Skin epidermis (tissue), 12 donors: Measurements from ENCODE around the gene ARSA.
"Not testable (repeated sequence)": the region's sequence is repeated elsewhere in the genome, so short reads cannot be mapped to it uniquely, and the experiment has no call there.

Experiments
- H3K27ac ChIP-seq, 21 experiments: fragments of 200-600 bp; sonication (generic) in 11 of 21; one replicate each; pipeline ENCODE4 v1.5.0; 2020; ENCODE audit warnings: mild to moderate bottlenecking in 3 of 21, inconsistent platforms in 2 of 21, moderate library complexity in 2 of 21
- H3K4me3 ChIP-seq, 7 experiments: fragments of 200-600 bp; sonication (generic) in 2 of 7; one replicate each; pipeline ENCODE4 v1.5.0; 2020; ENCODE audit warnings: inconsistent platforms in 2 of 7, mild to moderate bottlenecking in 2 of 7, moderate library complexity in 1 of 7

The ARSA gene

DNA sequence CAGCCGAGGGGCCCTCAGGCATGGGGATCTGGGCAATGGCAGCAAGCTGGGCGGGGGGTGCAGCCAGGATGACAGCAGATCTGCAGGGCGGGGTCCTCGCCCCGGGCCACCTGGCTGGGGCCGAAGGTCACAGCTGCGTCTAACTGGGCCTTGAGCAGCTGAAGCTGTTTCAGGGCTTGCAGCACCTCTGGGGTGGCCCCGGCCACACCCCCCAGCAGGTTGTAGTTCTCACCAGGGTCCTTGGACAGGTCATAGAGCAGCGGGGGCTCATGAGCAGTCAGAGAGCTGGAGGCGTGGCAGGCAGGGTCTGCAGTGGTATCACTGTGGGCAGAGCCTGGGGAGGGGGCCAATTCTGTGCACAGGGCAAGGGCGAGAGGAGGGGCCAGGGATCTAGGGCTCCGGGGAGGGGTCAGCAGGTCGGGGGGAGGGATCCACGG is 2.8 kb downstream of the ARSA start:
- Histone ChIP-seq H3K4me3 (no peak overlapping the region), H3K27ac (no peak overlapping the region)

DNA sequence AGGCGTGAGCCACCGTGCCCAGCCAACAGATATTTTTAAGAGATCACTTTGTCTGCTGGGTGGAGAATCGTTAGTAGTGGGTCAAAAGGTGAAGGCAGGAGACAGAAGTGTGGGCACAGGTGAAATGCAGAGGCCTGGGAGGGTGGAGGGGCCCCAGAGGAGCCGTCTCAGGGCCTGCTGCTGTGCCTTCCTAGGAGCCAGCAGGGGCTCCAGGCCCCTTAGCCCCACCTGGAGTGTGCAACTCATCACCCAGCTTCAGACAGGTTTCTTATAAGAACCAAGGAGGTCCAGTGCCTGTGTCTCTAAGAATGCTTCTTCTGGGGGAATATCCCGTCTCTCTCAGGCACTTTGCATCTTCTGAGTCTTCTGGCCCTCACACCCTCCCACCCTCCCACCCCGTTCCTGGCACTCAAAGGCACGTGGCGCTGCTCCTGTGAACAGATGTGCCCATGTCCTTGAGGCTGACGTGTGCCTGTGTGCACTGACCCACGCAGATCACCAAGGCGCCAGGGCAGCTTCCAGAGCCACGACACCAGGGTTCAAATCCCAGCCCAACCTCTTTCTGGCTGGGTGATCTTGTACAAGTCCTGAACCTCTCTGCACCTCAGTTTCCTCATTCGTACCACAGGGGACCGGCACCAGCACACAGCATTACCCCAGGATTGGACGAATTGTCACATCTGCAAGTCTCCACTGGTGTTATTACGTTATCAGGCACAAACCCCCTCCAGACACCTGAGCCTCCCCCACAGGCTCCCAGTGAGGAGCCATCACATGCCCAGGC is 3.4 kb downstream of the ARSA start:
- Histone ChIP-seq H3K4me3 (no peak overlapping the region), H3K27ac (no peak overlapping the region)

DNA sequence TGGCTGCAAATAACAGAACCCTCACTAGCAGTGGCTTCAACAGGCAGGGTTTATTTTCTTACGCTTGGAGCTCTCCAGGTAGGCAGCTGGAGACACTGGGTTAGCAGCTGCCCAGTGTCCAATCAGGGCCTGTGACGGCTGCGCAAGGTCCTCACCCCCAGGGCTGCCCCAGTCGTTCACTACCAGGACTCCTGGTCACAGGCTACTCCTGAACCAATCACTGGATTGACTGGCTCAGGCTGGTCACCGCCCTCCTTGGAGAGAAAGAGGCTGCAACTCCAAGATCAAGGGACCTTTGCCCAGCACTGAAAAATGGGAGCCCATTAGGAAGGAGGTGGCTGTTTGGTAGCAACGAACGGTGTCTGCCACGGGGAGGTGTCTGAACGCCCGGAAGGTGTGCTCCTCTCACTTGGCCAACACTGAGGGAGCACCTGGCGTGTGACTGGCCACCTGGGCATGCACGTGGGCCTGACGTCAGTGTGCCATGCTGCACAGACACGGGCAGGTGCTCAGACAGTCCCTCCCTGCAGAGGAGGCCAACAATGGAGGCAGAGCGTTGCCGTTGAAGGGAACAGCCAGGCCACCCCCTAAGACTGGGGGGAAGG is 5.1 kb downstream of the ARSA start:
- Histone ChIP-seq H3K4me3 (no peak overlapping the region), H3K27ac (peak overlapping the region in 18 of 21 experiments; percentile 48 to 93 (median 70))

DNA sequence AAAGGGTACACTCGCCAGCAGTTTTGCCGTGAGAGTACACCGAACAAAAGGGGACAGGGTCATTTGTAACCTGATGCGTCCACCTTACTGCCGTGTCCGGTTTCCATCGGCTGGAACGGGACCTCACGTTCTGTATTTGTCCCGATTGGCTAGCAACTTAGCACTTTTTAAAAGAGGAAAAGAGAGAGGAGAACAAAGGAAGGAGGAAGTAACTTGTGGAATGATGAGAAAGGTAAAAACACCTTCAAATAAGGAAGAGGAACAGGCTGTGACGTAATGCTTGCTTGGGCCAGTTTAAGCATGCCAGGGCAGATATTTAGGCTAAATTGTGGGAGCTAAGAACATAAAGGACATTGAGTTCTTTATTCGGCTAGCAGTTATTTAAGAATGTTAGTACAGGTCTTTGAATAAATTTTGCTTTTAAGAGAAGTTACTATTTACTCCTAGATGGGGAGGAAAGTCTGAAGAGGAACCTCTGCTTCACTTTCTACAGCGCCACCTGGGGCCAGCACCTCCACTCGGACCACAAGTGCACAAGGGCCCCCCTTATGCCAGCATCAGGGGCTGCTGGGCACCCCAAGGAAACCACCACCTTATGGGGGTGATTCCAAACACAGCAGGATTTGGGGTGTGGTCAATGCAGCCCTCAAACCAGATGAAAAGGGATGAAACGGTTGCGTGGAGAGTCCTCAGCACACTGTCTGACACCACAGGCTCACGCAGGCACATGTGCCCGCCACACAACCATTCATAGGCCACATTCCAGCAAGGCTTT is 5.8 kb downstream of the ARSA start:
- Histone ChIP-seq H3K27ac (peak overlapping the region in 19 of 21 experiments; percentile 41 to 93 (median 70)), H3K4me3 (peak overlapping the region in 5 of 7 experiments; percentile 11 to 35 (median 21))

DNA sequence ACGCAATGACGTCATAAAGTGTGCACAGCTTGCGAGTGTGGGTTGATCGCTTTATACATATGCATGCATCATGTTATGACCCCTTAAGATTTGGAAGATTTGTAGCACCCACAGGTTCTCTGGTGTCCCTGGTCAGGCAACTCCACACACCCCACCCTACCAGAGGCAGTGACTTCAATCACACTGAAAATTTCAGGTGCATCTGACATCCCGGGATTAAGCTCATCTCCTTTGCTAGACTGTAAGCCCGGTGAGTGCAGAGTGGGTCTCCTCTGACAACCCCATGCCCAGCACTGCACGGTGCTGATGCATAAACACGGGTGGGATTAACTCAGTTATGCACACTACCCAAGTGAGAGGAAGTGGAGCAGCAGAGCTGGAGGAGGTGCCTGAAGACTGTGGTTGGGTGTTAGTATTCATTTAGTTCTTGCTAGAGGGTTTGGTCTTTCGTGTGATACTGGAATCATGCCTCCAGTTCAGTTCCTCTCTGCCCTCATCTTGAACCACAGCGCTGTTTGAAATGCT is 6.5 kb downstream of the ARSA start:
- H3K27ac ChIP-seq, result peak overlapping the region in 19 of 21 experiments; percentile 41 to 93 (median 69)

DNA sequence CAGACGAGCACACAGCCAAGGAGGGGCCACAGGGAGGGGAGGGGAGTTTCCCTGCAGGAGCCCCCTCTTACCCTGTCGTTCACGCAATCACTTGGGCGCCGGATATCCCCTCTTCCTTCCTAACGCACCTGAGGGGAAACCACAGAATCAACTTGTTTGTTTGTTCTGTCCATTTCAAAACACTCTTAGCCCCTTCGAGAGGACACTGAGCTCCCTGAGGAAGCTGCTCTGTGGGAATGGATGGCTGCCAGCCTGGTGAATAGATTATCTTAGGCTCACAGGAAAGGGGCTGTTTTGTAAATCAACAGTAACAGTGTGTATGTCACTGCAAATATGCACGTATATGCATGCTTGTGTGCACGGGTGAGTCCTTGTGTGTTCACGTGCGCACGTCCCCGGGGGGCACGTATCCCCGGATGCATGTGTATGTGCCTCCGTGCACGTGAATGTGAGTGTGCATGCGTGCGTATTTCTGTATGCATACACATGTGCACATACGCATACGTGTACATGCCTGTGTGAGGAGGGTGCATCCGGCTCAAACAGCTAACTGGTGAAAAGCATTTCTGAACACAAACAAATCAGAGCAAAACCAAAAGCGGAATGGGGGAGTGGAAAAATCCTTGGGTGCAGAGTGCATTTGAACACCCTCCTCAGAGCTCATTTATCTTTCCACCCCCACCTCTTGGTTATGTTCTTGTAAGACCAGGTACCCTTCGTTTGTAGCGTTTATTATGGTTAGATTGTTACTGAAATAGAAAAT is 7.2 kb downstream of the ARSA start:
- Histone ChIP-seq H3K4me3 (peak overlapping the region; percentile 5 to 35 (median 20)), H3K27ac (peak overlapping the region in 12 of 21 experiments; percentile 25 to 93 (median 80))

More for the DNA sequence above, 6.5 kb downstream of the ARSA start:
- H3K4me3 ChIP-seq, result peak overlapping the region; percentile 5 to 35 (median 21)

DNA sequence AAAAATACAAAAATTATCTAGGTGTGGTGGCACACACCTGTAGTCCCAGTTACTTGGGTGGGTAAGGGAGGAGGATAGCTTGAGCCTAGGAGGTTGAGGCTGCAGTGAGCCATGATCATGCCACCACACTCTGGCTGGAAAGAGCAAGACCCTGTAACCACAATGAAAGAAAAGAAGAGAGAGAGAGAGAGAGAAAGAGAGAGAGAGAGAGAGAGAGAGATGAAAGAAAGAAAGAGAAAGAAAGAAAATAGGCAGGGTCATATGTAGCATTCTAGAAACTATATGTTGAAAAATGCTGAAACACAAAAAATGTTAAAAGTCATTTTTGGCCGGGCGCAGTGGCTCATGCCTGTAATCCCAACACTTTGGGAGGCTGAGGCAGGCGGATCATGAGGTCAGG is 13.7 kb downstream of the ARSA start:
- H3K27ac ChIP-seq, H3K4me3 ChIP-seq: not testable (repeated sequence)

DNA sequence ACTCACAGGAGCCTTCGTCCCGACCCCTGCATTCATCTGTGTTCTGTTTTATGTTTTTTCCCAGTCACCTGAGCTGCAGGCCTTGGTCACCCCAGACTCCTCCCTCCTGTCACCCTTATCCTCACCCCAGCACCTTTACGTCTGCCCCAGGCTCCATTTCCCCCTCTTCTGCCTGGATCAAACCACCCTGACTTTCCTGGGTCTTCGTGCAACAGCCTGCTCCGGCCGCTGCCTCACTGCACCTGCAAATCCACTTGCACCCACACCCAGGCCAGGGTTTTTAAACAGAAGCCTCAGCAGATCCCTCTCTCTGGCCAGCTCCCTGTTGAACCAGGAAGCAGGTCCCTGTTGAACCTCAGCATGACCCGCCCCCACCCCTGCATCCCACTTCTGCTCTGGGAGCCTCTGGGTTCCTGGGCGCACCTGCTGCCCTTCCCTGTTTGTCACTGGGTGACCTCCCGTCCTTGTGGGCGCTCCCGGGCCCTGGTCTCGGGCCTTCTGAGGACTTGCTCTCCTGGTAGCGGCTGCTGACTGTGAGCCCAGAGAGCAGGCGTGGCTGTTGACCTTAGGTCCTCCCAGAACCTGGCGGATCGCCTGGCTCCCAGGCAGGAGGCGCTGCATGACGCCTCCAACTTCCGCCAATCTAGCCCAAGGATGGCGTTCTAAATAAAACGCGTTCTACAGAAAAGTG is 14.5 kb downstream of the ARSA start:
- H3K27ac ChIP-seq, result no peak overlapping the region
- H3K4me3 ChIP-seq, result no peak overlapping the region

DNA sequence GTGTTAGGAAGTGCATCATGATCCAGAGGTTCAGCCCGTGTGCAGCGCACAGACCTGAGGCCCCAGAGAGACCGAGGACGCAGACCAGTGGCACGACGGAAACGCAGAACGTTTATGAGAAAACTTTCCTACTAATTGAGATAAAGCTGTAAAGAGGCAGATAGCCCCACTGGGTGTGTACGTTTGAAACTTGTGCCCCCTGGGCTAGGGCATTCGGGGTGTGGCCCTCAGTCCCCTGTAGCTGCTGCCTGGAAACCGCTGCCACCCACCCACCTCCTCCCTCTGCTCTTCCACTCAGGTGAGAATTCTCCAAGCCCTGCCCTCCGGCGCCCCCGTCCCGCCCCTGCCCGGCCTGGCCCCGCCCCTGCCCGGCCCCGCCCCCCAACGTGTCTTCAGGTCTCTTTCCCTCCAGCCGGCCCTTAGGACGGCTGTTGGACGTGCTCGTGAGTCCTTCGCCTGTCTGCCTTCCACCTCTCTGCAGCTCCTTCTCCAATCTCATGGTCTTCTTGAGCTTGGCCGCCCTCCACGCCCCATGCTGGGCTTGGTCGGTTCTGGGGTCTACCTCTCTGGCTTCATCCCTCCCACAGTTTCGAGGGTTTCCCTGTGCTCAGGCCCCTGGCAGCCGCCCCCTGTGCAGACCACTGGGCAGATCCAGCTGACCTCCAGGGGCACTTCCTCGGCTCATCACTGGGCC is 15.3 kb downstream of the ARSA start:
- H3K27ac ChIP-seq, result no peak overlapping the region

DNA sequence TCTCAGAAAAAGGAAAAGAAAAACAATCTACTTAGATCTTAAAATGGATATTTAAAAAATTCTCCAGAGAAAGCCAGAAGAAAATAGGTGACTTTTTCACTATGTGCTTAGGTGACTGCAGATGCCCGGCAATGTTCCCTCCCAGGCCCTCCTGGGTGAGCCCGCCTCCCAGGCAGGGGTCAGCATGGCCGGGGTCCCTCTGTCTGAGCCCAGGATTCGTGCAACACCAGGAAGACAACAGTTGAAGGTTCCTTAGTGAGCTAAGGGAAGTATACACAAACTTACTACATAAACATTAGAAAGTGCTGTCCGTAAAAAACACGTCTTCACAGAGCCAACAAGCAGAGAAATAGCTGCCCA is 15.8 kb downstream of the ARSA start:
- Histone ChIP-seq H3K27ac (no peak overlapping the region), H3K4me3 (no peak overlapping the region)

More for the DNA sequence above, 15.3 kb downstream of the ARSA start:
- no peak overlapping the region for H3K4me3 ChIP-seq

DNA sequence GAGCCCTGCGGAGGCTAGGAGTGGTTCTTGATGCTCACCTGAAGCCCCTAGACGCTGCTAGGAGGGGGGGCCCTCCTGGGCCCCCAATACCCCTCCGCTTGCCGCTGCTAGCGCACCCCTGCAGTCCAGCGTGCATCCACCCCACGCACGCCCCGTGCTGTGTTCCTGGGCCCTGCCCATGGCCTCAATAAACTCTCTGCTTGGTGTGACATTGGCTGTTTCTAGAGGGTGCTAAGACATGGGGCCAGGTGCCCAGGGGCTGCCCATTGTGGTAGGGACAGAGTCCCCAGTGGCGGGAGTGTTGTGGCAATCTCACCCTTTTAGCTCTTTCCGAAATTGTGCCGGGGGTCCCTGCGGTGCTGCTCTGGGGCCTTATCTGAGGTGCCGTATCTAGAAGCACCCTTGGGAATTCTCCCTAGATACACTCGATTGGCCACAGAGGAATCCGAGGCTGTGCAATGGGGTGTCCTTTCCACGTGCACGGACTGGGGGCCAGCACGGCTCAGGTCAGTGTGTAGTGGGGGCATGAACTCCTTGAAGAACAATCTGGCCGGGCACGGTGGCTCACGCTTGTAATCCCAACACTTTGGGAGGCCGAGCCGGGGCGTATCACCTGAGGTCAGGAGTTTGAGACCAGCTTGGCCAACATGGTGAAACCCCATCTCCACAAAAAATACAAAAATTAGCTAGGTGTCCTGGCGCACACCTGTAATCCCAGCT is 16.5 kb downstream of the ARSA start:
- Histone ChIP-seq H3K27ac (no peak overlapping the region), H3K4me3 (no peak overlapping the region)

DNA sequence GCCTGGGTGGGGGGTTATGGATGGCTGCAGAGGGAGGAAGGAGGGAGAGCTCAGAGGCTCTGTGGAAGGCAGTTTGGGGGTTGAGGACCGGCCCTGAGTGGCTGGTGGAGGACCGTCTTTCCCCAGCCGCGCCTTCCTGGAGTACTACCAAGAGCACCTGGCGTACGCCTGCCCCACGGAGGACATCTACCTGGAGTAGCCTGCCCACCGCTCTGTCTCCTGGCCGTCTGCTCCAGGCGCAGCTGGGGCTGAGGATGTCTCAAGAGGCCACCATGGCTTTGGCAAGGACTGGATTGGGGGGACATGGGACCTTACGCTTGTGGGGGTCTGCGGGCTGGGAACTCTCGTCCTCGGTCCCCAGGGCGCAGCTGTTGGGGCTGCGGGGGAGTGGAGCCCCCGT is 17.4 kb downstream of the ARSA start:
- Histone ChIP-seq H3K4me3 (no peak overlapping the region), H3K27ac (no peak overlapping the region)

DNA sequence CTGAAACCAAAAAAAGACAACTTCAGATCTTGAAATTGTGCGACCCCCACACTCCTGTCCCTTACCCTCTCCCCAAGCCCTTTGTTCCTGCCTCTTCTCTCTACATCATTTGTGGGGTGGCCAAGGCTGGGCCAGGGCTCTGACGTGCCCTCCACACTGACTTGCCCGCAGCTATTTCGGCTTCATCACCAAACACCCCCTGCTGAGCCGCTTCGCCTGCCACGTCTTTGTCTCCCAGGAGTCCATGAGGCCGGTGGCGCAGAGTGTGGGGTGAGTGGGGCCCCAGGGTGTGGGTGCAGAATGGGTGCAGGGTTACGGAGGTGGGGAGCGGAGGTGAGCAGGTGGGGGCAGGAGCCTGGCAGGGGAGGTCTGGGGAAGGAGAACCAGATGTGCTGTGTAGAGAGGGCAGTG is 17.9 kb downstream of the ARSA start:
- Histone ChIP-seq H3K27ac (no peak overlapping the region), H3K4me3 (no peak overlapping the region)

DNA sequence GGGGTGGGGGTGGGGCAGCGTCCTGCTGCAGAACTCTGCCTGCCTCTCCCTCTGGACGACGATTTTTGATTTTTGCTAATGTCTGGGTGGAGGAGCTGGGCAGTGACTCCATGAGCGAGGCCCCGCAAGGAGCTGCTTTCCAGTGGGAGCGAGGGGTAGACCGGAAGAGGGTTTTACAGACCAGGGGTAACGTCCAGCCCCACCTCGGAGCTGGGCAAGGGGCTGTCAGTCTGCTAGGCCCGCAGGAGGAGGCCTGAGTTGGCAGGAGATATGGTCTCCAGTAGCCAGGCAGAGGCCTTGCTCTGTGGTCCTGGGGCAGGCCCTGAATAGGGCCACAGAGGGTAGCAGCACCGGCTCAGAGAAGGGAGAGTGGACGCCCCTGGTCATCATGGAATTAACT is 18.4 kb downstream of the ARSA start:
- H3K27ac ChIP-seq, result no peak overlapping the region
- no peak overlapping the region for H3K4me3 ChIP-seq

DNA sequence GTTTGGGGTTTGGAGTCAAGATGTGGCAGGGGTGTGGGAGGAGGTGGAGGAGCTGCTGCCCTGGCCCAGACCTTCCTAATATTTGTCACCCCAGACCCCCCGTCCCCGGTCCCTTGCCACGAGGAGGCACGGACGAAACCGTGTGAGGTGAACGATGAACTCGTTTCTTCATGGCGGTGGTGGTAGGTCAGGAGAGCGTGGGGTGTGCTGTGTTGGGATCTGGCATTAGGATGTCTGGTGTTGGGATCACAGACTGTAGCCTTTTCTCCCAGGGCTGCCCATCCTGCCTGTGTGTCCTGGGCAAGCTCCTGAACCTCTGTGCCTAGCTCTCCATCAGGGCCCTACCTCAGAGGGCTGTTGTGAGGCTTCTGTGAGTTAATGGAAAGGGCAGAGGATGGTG is 19.0 kb downstream of the ARSA start:
- H3K4me3 ChIP-seq, result no peak overlapping the region

DNA sequence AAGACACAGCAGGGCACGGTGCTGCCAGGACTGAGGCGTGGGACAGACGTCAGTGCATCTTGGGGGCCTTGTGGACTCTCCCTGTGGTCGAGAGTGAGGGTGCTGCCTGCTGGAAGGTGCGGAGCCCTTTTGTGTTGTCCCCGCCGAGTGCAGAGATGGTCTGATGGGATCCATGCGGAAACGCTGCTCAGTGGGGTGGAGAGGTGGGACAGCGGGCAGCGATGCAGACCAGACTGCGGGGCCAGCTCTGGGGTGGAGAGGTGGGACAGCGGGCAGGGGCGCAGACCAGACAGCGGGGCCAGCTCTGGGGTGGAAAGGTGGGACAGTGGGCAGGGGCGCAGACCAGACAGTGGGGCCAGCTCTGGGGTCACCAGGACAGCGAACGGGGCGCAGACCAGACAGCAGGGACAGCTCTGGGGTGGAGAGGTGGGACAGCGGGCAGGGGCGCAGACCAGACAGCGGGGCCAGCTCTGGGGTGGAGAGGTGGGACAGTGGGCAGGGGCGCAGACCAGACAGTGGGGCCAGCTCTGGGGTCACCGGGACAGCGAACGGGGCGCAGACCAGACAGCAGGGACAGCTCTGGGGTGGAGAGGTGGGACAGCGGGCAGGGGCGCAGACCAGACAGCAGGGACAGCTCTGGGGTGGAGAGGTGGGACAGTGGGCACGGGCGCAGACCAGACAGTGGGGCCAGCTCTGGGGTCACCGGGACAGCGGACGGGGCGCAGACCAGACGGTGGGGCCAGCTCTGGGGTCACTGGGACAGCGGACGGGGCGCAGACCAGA is 19.7 kb downstream of the ARSA start:
- H3K4me3 ChIP-seq, H3K27ac ChIP-seq: not testable (repeated sequence)

More for the DNA sequence above, 19.0 kb downstream of the ARSA start:
- no peak overlapping the region for H3K27ac ChIP-seq

DNA sequence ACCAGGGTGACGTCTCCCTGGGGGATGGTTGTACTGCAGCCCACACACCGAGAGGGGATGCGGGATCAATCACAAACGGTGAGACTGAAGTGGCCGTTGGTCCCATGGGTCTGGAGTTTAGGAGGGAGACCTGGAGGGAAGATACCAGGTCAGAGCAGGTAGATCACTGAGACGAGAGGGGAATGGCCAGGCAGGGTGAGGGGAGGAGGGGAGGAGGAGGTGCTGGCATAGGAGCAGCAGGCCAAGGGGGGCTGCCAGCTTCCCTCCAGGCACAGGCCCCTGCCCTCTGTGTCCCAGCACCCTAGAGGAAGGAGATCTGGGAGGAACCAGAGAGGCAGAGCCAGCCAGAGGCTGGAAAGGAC is 20.3 kb downstream of the ARSA start:
- Histone ChIP-seq H3K4me3 (no peak overlapping the region), H3K27ac (no peak overlapping the region)
